ENCODE results near the gene SND1.

DNA sequence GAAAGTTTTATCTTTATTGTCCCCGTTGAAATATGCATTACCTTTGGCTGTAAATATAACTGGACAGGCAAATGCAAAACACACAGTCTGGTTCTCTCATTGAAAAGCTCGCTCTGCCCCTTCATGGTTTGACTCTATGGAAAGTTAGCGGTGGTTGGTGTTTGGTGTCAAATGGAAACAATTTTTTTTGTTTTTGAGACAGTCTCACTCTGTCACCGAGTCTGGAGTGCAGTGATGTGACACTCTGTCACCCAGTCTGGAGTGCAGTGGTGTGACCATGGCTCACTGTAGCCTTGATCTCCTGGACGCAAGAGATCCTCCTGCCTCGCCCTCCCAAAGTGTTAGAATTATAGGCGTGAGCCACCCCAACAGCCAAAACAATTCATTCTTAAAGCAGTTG, 229.6 kb downstream of the SND1 start:
- TF ChIP-seq, protein P1, sequence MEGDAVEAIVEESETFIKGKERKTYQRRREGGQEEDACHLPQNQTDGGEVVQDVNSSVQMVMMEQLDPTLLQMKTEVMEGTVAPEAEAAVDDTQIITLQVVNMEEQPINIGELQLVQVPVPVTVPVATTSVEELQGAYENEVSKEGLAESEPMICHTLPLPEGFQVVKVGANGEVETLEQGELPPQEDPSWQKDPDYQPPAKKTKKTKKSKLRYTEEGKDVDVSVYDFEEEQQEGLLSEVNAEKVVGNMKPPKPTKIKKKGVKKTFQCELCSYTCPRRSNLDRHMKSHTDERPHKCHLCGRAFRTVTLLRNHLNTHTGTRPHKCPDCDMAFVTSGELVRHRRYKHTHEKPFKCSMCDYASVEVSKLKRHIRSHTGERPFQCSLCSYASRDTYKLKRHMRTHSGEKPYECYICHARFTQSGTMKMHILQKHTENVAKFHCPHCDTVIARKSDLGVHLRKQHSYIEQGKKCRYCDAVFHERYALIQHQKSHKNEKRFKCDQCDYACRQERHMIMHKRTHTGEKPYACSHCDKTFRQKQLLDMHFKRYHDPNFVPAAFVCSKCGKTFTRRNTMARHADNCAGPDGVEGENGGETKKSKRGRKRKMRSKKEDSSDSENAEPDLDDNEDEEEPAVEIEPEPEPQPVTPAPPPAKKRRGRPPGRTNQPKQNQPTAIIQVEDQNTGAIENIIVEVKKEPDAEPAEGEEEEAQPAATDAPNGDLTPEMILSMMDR (IDR thresholded peaks at IDR 0.05; ENCODE audit: insufficient read depth, low read length) = no peak
- TF ChIP-seq GABPA (IDR thresholded peaks at IDR 0.05; ENCODE audit: low read depth) = no peak
- no peak for TF ChIP-seq POLR2AphosphoS5 (IDR thresholded peaks at IDR 0.05; ENCODE audit: low read depth)

Measured in HL-60 (cell line).